Lower leg skin (tissue), 3 donors: Measurements from ENCODE around the gene NKAIN2.

Experiments used
- POLR2A ChIP-seq, 2 donors: fragments of 450-650 bp; IDR thresholded peaks; one replicate each; pipeline ENCODE4 v1.6.1; 2016 to 2017; ENCODE audit warnings: antibody characterized with exemption in 2 of 2, mild to moderate bottlenecking in 1 of 2, moderate library complexity in 1 of 2
- TF ChIP-seq, protein P1 (sequence below), 3 donors: fragments of 450-650 bp; IDR thresholded peaks; one replicate each; pipeline ENCODE4 v1.5.1; 2016; ENCODE audit warnings: antibody characterized with exemption in 3 of 3, mild to moderate bottlenecking in 3 of 3, moderate library complexity in 2 of 3

DNA sequence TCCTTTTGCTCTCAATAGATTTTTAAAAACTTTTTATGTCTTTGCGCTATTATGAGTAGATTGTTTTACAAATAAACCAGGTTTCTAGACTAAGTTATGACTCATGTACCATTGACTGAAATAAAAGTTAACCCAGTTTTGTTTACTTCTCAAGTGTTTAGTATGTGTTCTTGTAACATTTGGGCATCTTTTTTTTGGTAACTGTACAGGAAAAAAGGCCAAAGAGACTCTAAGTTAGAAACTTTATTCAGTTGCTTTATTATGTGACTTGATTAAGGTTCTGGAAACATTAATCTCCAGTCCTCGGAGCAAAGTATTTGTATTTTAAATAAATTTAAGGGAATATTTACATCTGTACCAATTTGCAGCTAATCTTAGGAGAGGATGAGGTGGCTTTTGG, 2.9 kb downstream of the NKAIN2 start:
- TF ChIP-seq, protein P1, sequence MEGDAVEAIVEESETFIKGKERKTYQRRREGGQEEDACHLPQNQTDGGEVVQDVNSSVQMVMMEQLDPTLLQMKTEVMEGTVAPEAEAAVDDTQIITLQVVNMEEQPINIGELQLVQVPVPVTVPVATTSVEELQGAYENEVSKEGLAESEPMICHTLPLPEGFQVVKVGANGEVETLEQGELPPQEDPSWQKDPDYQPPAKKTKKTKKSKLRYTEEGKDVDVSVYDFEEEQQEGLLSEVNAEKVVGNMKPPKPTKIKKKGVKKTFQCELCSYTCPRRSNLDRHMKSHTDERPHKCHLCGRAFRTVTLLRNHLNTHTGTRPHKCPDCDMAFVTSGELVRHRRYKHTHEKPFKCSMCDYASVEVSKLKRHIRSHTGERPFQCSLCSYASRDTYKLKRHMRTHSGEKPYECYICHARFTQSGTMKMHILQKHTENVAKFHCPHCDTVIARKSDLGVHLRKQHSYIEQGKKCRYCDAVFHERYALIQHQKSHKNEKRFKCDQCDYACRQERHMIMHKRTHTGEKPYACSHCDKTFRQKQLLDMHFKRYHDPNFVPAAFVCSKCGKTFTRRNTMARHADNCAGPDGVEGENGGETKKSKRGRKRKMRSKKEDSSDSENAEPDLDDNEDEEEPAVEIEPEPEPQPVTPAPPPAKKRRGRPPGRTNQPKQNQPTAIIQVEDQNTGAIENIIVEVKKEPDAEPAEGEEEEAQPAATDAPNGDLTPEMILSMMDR (IDR thresholded peaks at IDR 0.05): no peak
- no peak for TF ChIP-seq POLR2A (IDR thresholded peaks at IDR 0.05)
